Stimulated activated CD8-positive, alpha-beta memory T cell treated with anti-CD3 and anti-CD28 coated beads, Interleukin-2, amount 100 ng/mL, for 1 hour (primary cell): Measurements from ENCODE around the gene SORCS2.
"Not testable (repeated sequence)": the region's sequence is repeated elsewhere in the genome, so short reads cannot be mapped to it uniquely, and the experiment has no call there.

Experiments used
- DNase-seq, 2 donors: peaks; one replicate each; pipeline ENCODE4 v3.0.0-alpha.2; 2020; ENCODE audit warnings: low read depth in 2 of 2

SORCS2 gene

DNA sequence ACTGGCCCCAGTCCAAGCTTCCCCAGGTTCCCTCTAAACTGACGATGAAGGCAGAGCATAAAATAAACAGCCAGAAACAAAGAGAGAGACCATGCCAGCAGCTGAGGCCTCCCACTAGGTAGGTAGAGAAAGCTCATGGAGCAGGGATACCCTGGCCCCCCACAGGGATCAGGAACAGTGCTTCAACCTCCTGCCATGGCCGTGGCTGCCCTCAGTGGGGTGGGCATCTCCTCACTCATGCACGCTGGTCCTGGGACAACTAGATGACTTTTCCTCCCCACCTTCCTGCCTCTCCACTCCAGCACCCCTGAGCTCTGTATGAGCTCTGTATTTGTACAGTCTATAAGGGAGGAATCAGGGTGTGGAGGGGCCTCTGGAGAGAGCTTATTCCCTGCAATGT lies 360.1 kb downstream of the SORCS2 start:
- DNase-seq: no peak

DNA sequence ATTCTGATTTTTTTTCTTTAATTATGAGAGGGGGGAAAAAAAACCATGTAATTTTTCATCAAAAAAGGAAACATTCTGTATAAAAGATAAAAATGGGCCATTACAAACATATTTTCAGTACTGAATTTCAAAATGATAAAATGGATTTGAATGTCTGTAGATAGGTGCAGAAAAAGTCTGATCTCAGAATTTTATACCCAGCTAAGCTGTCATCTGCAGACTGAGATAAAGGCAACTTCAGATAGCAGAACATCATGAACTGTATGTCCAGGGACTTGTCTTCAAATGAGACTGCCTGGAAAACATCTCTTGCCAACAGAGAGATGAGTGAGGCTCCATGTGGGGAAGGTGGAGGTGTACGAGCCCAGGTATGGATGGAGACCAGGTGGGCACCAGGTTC lies 360.9 kb downstream of the SORCS2 start:
- no peak for DNase-seq

- no peak for DNase-seq
These were observed 362.6 kb downstream of the SORCS2 start for GRCh38 chr4:7554905-7555304.

- no peak for DNase-seq
These were observed 364.2 kb downstream of the SORCS2 start for GRCh38 chr4:7556558-7556957.

- DNase-seq: no peak
These were observed 365.1 kb downstream of the SORCS2 start for GRCh38 chr4:7557456-7557855.

DNA sequence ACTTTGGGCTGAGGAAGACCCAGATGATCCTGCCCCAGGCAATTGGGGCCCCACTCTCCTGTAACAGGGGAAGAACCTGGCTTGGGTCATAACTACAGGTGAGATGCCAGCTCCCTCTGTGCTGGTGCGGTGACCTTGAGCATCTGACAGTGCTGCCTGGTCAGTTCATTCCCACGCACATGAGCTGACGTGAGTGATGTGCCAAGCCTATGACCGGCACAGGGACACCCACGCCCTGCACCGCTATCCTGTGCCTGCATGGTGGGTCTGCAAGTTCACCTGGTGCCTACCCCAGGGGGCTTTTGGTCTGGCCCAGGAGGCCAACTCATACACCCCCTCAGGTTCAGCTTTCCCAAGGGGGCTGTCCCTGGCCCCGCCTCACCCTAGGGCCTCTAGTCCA lies 366.1 kb downstream of the SORCS2 start:
- DNase-seq: no peak

- DNase-seq: no peak
These were observed 367.0 kb downstream of the SORCS2 start for GRCh38 chr4:7559316-7559715.

GRCh38 chr4:7559741-7560395 lies 367.5 kb downstream of the SORCS2 start:
- DNase-seq: no peak

GRCh38 chr4:7561557-7561956 lies 369.2 kb downstream of the SORCS2 start:
- DNase-seq: no peak

DNA sequence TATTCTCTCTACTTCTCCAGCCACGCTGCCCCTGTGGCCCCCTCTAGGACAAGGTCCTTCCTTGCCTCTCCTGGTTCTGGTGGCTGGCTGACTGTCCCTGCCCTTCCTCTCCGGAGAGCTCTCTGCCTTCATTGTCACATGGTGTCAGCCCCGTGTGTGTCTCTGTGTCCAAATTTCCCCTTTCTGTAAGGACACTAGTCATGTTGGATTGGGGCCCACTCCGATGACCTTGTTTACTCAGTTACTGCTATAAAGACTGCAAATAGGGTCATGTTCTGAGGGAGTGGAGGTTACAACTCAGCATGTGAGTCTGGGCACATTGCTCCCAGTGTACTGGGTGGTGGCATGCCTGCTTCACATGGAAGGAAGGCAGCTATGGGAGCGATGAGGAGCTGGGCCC lies 371.9 kb downstream of the SORCS2 start:
- no peak for DNase-seq

GRCh38 chr4:7565483-7565882 lies 373.1 kb downstream of the SORCS2 start:
- DNase-seq: no peak

DNA sequence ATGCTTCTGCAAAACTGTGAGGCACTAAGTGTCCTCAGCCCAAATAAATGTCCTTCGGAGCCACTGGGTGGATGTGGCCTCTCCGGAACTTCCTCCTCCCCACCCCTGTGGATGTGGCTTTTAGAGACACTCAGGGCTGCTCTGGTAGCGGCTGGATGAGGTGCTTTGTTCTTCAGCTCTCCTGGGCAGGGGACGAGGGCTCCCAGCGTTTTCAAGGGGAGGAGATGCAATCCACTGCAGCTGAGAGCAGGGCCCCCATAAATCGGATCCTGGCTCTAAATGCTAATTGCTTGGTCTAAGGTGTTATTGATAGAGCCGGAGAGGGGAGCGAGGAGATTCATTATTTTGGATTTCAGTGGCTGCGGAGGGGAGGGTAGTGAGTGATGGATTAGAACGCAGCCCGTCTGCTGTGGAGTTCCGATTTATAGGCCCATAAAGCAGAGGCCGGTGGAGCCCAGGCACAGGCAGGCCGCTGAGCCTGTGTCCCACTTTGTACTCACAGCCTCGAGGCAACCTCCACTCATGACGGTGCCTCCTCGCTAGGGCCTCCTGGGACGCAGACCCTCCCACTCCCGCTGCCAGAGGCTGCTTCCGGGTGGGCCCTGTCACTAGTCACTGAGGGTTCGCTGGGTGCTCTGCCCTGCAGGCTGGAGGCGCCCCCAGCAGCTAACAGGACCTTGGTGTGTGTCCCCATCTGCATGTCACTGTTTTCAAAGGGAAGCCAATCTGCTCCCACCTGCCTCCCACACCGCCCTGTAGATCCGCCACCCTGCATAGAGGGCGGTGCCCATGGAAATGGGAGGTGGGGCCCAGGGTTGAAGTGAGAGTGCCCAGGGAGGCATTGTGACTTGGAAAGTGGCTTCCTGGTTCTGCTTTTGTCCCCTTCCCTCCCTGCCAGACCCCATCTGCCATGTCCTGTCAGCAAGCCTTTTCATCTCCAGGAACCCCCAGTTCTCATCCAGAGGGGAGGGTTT lies 377.8 kb downstream of the SORCS2 start:
- DNase-seq: no peak

GRCh38 chr4:7571001-7571400 lies 378.7 kb downstream of the SORCS2 start:
- DNase-seq: no peak

- no peak for DNase-seq
These were observed 379.4 kb downstream of the SORCS2 start for GRCh38 chr4:7571701-7572100.

- DNase-seq: no peak
These were observed 380.6 kb downstream of the SORCS2 start for GRCh38 chr4:7572894-7573293.

DNA sequence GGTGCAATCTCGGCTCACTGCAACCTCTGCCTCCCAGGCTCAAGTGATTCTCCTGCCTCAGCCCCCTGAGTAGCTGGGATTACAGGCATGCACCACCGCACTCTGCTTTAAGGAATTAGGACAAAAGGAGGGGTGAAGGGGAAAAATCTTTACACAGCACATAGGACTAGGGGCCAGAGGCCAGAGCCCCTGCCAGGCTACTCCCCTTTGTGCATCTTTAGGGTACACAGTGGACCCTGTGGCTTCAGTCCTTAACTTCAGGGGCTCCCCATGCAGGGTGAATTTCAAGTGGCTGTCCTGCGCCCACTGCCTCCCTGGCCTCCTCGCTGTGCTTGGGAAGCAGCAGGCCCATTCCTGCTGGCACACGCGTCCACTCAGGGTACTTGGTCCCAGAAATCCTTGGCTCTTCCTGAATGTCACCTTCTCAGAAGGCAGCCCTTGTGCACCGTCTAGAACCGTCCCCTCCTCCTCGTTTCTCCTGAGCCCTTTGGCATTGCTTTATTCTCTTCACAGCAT lies 381.3 kb downstream of the SORCS2 start:
- no peak for DNase-seq

DNA sequence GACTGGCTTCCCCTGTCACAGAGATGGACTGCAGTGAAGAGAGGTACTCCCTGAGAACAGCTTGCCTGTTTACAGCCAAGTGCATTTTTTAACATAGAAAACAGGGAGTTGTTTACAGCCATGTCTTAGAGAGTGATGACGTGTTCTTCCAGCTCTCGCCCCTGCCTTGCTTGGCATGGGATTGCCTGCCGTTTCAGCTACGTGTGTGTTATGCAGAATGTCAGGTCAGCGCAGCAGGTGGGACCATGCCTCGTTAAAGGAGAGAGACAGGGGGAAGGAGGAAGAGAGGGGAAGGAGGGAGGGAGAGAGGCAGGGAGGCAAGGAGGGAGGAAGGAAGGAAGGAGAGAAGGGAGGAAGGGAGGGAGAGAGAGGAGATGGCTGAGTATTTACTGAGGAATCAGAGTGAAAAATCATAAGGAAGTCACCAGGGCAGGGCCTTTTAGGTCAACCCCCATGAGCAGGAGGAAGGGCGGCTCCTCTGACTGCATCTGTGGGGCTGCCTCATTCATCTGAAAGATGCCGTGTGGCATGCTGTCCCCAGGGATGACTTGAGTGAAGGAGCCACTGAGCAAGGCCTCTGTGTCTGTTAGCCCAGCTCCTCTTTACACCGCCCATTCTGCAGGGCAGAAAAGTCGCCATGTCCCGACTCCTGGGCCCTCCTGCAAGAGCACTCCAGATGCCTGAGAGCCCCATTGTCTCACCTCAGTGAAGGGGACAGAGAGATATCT lies 382.1 kb downstream of the SORCS2 start:
- no peak for DNase-seq

GRCh38 chr4:7575426-7575825 lies 383.1 kb downstream of the SORCS2 start:
- DNase-seq: no peak

- DNase-seq: not testable (repeated sequence)
These were observed 385.2 kb downstream of the SORCS2 start for GRCh38 chr4:7577361-7578039.

DNA sequence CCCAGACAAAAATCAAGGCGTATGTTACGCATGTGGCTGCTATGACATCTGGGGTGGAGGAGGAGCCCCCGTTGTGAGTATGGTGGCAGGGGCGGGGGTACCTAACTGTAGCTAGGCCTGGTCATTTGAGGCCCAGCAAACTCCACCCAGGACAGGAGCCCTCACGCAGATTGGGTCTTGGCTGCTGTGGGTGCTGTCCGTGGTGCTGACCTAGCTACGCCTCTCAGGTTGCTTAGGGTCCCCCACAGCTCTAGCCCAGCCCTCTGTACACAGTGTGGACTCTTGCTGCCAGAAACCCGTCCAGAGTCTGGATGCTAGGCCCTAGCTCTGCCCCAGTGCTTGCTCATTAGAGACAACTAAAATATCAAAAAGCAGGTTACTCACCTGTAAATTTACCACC lies 389.1 kb downstream of the SORCS2 start:
- DNase-seq: no peak

GRCh38 chr4:7582313-7583097 lies 390.2 kb downstream of the SORCS2 start:
- no peak for DNase-seq
